ENCODE data around the gene KCNMB2. TPM values are rescaled to one million over a fixed set of nuclear protein-coding genes. Genes with fewer than 3 reads are reported as not detected.
"Not testable (repeated sequence)": the region's sequence is repeated elsewhere in the genome, so short reads cannot be mapped to it uniquely, and the experiment has no call there.

The KCNMB2 gene
- total and polyA plus RNA-seq, 4 donors, result 7.8 to 22.9 (median 15.9) TPM

DNA sequence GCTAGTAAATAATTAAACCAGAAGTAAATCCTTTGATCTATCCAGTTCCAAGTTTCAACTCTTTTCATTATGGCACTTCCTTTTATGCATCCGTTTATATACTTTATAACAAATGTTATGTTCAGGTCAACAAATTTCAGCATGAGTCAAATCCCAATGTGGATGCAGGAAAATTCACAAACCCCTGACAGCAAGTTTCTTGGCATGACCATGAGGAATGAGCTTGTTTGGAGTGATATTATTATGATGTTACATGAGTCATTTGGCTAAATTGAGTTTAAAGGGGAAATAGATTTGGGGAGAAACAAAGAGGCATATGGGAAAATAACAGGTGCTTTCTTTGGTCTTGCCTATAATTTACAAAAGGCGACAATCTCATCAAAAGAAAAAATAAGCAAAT is 32.1 kb upstream of the KCNMB2 start:
- Histone ChIP-seq H3K9me3 (ENCODE audit: control insufficient read depth, insufficient read depth, low read length) (no peaks in the 10 kb centered on the region), H3K27me3 (ENCODE audit: control insufficient read depth, insufficient read depth, low read length) (no peaks in the 10 kb centered on the region), H3K4me1 (ENCODE audit: control insufficient read depth, insufficient read depth, low read length) (no peaks in the 10 kb centered on the region), H3K27ac (ENCODE audit: low read depth, low read length) (no peak overlapping the region), H3K36me3 (ENCODE audit: control insufficient read depth, insufficient read depth, low read length) (no peaks in the 10 kb centered on the region), H3K4me3 (ENCODE audit: low read depth, low read length) (no peak overlapping the region)
- no CpG with 5 or more reads among the region's 2 CpGs for WGBS (ENCODE audit: insufficient coverage)
- no peak for DNase-seq (ENCODE audit: low read depth in 4 of 6, low spot score in 6 of 6)

DNA sequence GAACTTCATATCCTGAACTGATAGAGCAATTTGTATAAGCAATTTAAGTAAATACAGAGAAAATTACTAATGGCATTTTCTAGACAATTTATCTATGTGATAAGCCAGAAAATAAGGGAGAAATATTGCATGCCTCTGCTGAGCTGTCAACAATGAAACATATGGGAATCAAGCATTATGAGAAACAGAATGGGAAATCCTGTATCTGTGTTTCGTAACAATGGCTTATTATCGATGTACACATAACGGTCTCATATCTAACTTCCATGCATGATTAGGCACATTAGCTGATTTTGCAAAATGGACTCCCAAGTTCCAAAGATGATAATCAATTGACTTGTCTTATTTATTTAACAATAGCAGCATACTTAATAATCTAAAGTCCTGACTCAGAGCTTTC is 30.4 kb upstream of the KCNMB2 start:
- no peaks in the 10 kb centered on the region for H3K4me1 ChIP-seq (ENCODE audit: control insufficient read depth, insufficient read depth, low read length)
- H3K4me3 ChIP-seq (ENCODE audit: low read depth, low read length), result no peak overlapping the region
- peak in 1 of 6 donors; percentile 12 for DNase-seq (ENCODE audit: low read depth in 4 of 6, low spot score in 6 of 6)
- no peaks in the 10 kb centered on the region for H3K27me3 ChIP-seq (ENCODE audit: control insufficient read depth, insufficient read depth, low read length)
- no peaks in the 10 kb centered on the region for H3K36me3 ChIP-seq (ENCODE audit: control insufficient read depth, insufficient read depth, low read length)
- H3K27ac ChIP-seq (ENCODE audit: low read depth, low read length), result no peak overlapping the region
- H3K9me3 ChIP-seq (ENCODE audit: control insufficient read depth, insufficient read depth, low read length), result no peaks in the 10 kb centered on the region
- no CpG with 5 or more reads among the region's 3 CpGs for WGBS (ENCODE audit: insufficient coverage)

DNA sequence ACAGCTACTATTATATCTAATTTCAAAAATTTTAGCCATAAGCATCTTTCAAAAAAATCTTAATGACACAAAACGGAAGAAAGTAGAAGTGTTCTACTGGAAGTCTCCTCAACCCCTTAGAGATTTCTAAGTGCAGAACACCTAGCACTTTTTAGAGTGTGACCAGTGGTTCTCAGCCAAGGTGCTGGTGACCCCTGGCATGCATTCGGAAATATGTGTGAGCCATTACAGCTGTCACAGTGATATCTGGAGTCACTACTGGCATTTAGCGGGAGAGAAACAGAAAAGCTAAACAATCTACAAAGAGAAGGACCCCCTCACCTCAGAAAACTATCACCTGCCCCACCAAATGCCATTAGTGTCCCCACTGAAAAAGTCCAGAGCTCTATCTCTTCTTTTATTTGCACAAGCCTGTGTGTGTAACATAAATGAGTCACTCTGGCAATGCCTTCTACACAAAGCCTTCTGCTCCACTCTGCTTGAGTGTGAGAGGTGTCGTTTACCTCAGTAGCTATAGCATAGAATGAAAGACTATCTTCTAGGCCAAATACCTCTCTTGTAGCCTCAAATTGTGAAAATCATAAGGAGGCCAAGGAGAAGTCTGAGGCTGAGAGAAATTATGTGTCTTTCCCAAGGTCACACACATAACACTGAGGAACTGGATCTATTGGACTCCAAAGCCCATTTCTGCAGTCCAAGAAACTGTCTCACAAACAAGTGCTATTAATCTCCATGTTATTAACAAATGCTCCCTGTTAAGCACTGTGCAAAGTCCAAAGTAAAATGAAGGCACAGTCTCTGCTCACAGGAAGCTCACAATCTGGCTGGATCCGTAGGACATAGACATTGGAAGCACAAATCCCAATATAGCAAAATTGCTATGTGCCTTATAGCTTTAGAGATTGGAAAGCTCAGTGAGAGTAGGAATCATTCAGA is 28.5 kb upstream of the KCNMB2 start:
- Histone ChIP-seq H3K36me3 (ENCODE audit: control insufficient read depth, insufficient read depth, low read length) (no peaks in the 10 kb centered on the region), H3K9me3 (ENCODE audit: control insufficient read depth, insufficient read depth, low read length) (no peaks in the 10 kb centered on the region), H3K4me3 (ENCODE audit: low read depth, low read length) (no peak overlapping the region), H3K4me1 (ENCODE audit: control insufficient read depth, insufficient read depth, low read length) (no peaks in the 10 kb centered on the region), H3K27me3 (ENCODE audit: control insufficient read depth, insufficient read depth, low read length) (no peaks in the 10 kb centered on the region), H3K27ac (ENCODE audit: low read depth, low read length) (no peak overlapping the region)
- DNase-seq (ENCODE audit: low read depth in 4 of 6, low spot score in 6 of 6), result no peak
- 60% methylated on average over 1 of the region's 5 CpGs for WGBS (ENCODE audit: insufficient coverage)

DNA sequence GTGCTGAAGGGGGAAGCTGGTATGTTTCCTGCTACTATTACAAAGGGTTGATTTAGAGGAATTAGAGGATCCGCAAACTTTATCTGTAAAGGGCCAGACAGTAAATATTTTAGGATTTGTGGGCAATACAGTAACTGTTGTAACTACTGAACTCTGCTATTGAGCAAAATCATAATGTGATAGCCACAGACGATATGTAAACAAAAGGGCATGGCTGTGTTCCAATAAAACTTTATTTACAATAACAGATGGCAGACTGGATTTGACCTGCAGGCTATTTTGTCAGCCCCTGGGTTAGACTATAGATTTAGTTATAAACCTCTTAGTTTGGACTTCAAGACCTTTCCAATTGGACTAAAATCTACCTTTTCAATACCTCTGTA is 27.8 kb upstream of the KCNMB2 start:
- H3K4me3 ChIP-seq (ENCODE audit: low read depth, low read length), result no peak overlapping the region
- H3K27ac ChIP-seq (ENCODE audit: low read depth, low read length), result no peak overlapping the region
- no peaks in the 10 kb centered on the region for H3K36me3 ChIP-seq (ENCODE audit: control insufficient read depth, insufficient read depth, low read length)
- no peaks in the 10 kb centered on the region for H3K9me3 ChIP-seq (ENCODE audit: control insufficient read depth, insufficient read depth, low read length)
- DNase-seq (ENCODE audit: low read depth in 4 of 6, low spot score in 6 of 6), result no peak
- WGBS (ENCODE audit: insufficient coverage), result 100% methylated on average over 1 of the region's 2 CpGs
- H3K27me3 ChIP-seq (ENCODE audit: control insufficient read depth, insufficient read depth, low read length), result no peaks in the 10 kb centered on the region
- no peaks in the 10 kb centered on the region for H3K4me1 ChIP-seq (ENCODE audit: control insufficient read depth, insufficient read depth, low read length)

DNA sequence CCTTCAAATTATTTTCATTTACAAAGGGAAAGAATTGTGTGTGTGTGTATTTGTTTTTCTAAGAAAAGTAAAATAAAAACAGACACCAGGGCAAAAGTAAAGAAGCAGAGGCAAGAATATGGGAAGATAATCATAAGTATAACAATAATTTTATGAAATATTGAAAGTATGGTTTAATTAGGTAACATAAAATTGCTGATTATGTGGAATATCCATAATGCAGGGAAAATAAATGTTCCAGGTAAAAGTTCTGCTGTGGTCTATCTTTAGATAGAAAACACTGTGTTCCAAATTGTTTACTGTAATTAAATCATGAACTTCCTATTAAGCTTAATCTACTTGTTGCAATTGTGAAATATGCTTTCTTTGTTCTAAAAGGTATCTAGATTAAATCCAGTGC is 25.7 kb upstream of the KCNMB2 start:
- Histone ChIP-seq H3K4me3 (ENCODE audit: low read depth, low read length) (no peak overlapping the region), H3K27me3 (ENCODE audit: control insufficient read depth, insufficient read depth, low read length) (no peaks in the 10 kb centered on the region), H3K9me3 (ENCODE audit: control insufficient read depth, insufficient read depth, low read length) (no peaks in the 10 kb centered on the region), H3K4me1 (ENCODE audit: control insufficient read depth, insufficient read depth, low read length) (no peaks in the 10 kb centered on the region), H3K36me3 (ENCODE audit: control insufficient read depth, insufficient read depth, low read length) (no peaks in the 10 kb centered on the region), H3K27ac (ENCODE audit: low read depth, low read length) (no peak overlapping the region)
- no peak for DNase-seq (ENCODE audit: low read depth in 4 of 6, low spot score in 6 of 6)

DNA sequence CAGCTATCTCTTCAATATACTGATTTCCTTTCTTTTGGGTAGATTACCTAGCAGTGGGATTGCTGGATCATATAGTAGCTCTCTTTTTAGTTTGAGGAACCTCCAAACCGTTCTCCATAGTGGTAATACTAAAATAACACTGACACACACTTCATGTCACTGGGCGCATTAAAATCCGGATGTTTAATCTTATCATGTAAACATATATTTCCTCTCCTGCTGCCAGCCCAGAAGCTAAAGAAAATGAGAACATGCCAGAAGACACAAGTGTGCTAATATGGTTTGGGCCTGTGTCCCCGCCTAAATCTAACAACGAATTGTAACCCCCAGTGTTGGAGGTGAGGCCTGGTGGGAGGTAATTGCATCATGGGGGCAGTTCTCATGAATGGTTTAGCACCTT is 23.6 kb upstream of the KCNMB2 start:
- Histone ChIP-seq H3K4me3 (ENCODE audit: low read depth, low read length) (no peak overlapping the region), H3K9me3 (ENCODE audit: control insufficient read depth, insufficient read depth, low read length) (no peaks in the 10 kb centered on the region), H3K36me3 (ENCODE audit: control insufficient read depth, insufficient read depth, low read length) (no peaks in the 10 kb centered on the region), H3K4me1 (ENCODE audit: control insufficient read depth, insufficient read depth, low read length) (no peaks in the 10 kb centered on the region), H3K27me3 (ENCODE audit: control insufficient read depth, insufficient read depth, low read length) (no peaks in the 10 kb centered on the region), H3K27ac (ENCODE audit: low read depth, low read length) (no peak overlapping the region)
- DNase-seq (ENCODE audit: low read depth in 4 of 6, low spot score in 6 of 6), result no peak
- 74% methylated on average over 2 of the region's 5 CpGs for WGBS (ENCODE audit: insufficient coverage)

DNA sequence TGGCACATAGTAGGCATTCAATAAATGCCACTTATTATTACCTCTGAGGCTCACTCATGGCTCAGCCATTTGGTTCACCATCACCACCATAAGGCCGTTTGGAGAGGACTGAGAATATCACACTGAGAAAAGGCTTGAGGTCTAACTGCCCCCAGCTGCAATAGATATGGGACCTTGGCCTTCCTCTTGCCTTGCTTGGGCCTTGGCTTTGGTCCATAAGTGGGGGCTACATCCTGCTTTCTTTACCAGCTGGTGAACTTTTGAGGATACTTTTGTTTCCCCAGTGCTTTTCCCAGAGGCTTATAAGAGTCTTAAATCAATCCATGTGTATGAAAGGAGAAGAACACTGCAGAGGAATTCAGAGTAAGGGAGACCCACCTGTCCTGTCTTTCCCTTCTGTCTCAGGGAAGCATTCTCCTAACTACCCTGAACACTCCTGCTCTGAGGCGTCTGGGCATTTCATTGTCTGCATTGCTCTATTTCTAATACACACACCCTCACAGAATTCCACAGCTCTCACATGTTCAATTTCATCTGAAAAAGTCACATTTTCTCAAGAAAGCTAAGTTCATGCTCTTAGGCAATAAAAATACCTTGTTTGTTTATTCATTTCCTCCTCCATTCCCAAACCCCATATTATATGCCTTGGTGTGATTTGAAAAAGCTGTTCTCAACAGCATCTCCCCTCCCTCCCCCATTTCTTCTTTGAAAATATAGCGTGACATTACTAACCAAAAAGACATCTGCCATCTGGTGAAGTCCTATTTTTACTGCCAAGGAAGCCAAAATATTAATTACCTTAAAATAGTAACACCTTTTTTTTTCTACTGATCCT is 22.5 kb upstream of the KCNMB2 start:
- WGBS (ENCODE audit: insufficient coverage), result 74% methylated on average over 2 of the region's 3 CpGs
- no peak overlapping the region for H3K27ac ChIP-seq (ENCODE audit: low read depth, low read length)
- H3K4me1 ChIP-seq (ENCODE audit: control insufficient read depth, insufficient read depth, low read length), result no peaks in the 10 kb centered on the region
- H3K9me3 ChIP-seq (ENCODE audit: control insufficient read depth, insufficient read depth, low read length), result no peaks in the 10 kb centered on the region
- H3K36me3 ChIP-seq (ENCODE audit: control insufficient read depth, insufficient read depth, low read length), result no peaks in the 10 kb centered on the region
- DNase-seq (ENCODE audit: low read depth in 4 of 6, low spot score in 6 of 6), result no peak
- no peak overlapping the region for H3K4me3 ChIP-seq (ENCODE audit: low read depth, low read length)
- H3K27me3 ChIP-seq (ENCODE audit: control insufficient read depth, insufficient read depth, low read length), result no peaks in the 10 kb centered on the region

DNA sequence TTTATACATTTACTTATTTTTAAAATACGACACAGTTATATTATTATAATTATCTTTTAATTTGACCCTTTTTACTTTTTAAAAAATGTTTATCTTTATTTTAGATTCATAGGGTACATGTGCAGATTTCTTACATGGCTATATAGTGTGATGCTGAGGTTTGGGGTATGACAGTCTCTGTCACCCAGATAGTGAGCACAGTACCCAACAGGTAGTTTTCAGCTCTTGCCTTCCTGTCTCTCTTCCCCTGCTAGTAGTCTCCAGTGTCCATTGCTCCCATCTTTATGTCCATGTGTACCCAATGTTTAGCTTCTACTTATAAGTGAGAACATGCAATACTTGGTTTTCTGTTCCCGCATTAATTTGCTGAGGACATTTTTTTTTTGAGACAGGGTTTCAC is 21.8 kb upstream of the KCNMB2 start:
- no peak for DNase-seq (ENCODE audit: low read depth in 4 of 6, low spot score in 6 of 6)
- H3K27ac ChIP-seq (ENCODE audit: low read depth, low read length), result no peak overlapping the region
- H3K4me1 ChIP-seq (ENCODE audit: control insufficient read depth, insufficient read depth, low read length), result no peaks in the 10 kb centered on the region
- no peaks in the 10 kb centered on the region for H3K36me3 ChIP-seq (ENCODE audit: control insufficient read depth, insufficient read depth, low read length)
- no peak overlapping the region for H3K4me3 ChIP-seq (ENCODE audit: low read depth, low read length)
- no peaks in the 10 kb centered on the region for H3K9me3 ChIP-seq (ENCODE audit: control insufficient read depth, insufficient read depth, low read length)
- WGBS (ENCODE audit: insufficient coverage), result 100% methylated on average over 1 of the region's 2 CpGs
- H3K27me3 ChIP-seq (ENCODE audit: control insufficient read depth, insufficient read depth, low read length), result no peaks in the 10 kb centered on the region

DNA sequence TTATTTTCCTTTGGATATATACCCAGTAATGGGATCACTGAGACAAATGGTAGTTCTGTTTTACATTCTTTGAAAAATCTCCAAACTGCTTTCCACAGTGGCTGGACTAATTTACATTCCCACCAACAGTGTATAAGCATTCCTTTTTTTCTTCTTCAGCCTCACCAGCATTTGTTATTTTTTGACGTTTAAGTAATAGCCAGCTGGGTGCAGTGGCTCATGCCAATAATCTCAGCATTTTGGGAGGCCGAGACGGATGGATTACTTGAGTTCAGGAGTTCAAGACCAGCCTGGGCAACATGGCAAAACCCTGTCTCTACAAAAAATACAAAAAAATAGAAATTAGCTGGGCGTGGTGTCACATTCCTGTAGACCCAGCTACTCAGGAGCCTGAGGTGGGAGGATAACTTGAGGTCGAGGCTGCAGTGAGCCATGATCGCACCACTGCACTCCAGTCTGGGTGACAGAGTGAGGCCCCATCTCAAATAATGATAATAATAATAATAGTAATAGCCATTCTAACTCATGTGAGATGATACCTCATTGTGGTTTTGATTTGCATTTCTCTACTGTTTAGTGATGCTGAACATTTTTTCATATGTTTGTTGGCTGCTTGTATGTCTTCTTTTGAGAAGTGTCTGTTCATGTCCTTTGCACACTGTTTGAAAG is 21.0 kb upstream of the KCNMB2 start:
- H3K27me3 ChIP-seq (ENCODE audit: control insufficient read depth, insufficient read depth, low read length); H3K9me3 ChIP-seq (ENCODE audit: control insufficient read depth, insufficient read depth, low read length); H3K4me1 ChIP-seq (ENCODE audit: control insufficient read depth, insufficient read depth, low read length); H3K27ac ChIP-seq (ENCODE audit: low read depth, low read length); H3K36me3 ChIP-seq (ENCODE audit: control insufficient read depth, insufficient read depth, low read length); H3K4me3 ChIP-seq (ENCODE audit: low read depth, low read length); DNase-seq (ENCODE audit: low read depth in 4 of 6, low spot score in 6 of 6): not testable (repeated sequence)
- WGBS (ENCODE audit: insufficient coverage), result 78% methylated on average over 3 of the region's 6 CpGs
